Lower leg skin (tissue), 3 donors: ENCODE data around the gene WDR74.

Experiments used
- CTCF ChIP-seq, 3 donors: fragments of 450-650 bp; IDR thresholded peaks; one replicate each; pipeline ENCODE4 v1.5.1; 2016; ENCODE audit warnings: antibody characterized with exemption in 3 of 3, mild to moderate bottlenecking in 3 of 3, moderate library complexity in 2 of 3
- POLR2A ChIP-seq, 2 donors: fragments of 450-650 bp; IDR thresholded peaks; one replicate each; pipeline ENCODE4 v1.6.1; 2016 to 2017; ENCODE audit warnings: antibody characterized with exemption in 2 of 2, mild to moderate bottlenecking in 1 of 2, moderate library complexity in 1 of 2

- TF ChIP-seq CTCF (IDR thresholded peaks at IDR 0.05) (no peak), POLR2A (IDR thresholded peaks at IDR 0.05) (no peak)
Observed at GRCh38 chr11:62817129-62817528, 22.3 kb downstream of the WDR74 start.
